Measurements from ENCODE around the gene IGFBP6.
A peak's percentile ranks its signal among the peaks of the same experiment; 100 is the strongest.

Gene IGFBP6

GRCh38 chr12:53048780-53049401 is 48.6 kb upstream of the IGFBP6 start (continued):
- TF ChIP-seq IKZF3 (tag by site-specific recombination; IDR thresholded peaks at IDR 0.05) (no peak; the same call in 1 of the 2 replicates), ZNF580 (tag by site-specific recombination; IDR thresholded peaks at IDR 0.05) (no peak), ZNF391 (tag by site-specific recombination; IDR thresholded peaks at IDR 0.05; ENCODE audit: borderline replicate concordance, low read depth) (no peak), ZNF404 (tag by site-specific recombination; IDR thresholded peaks at IDR 0.05) (no peak), ZNF561 (tag by site-specific recombination; IDR thresholded peaks at IDR 0.05; ENCODE audit: borderline replicate concordance) (no peak), ZNF146 (tag by site-specific recombination; IDR thresholded peaks at IDR 0.05) (no peak), ZNF692 (tag by site-specific recombination; IDR thresholded peaks at IDR 0.05) (no peak), ZNF274 (IDR thresholded peaks at IDR 0.05; ENCODE audit: low read length) (no peak), ZNF274 (tag by site-specific recombination; IDR thresholded peaks at IDR 0.05; ENCODE audit: borderline replicate concordance) (no peak), ZNF433 (tag by site-specific recombination; IDR thresholded peaks at IDR 0.05; ENCODE audit: low read depth) (no peak), ZNF302 (tag by site-specific recombination; IDR thresholded peaks at IDR 0.05; ENCODE audit: low read depth) (no peak), ZBTB8A (tag by site-specific recombination; IDR thresholded peaks at IDR 0.05) (peak; percentile 65), MYNN (tag by site-specific recombination; IDR thresholded peaks at IDR 0.05; ENCODE audit: borderline replicate concordance) (no peak), ZNF133 (tag by site-specific recombination; IDR thresholded peaks at IDR 0.05) (no peak), ZNF350 (tag by site-specific recombination; IDR thresholded peaks at IDR 0.05) (no peak), ZNF626 (tag by site-specific recombination; IDR thresholded peaks at IDR 0.05) (no peak), ZSCAN16 (tag by site-specific recombination; IDR thresholded peaks at IDR 0.05) (no peak), ZBTB20 (tag by site-specific recombination; IDR thresholded peaks at IDR 0.05) (no peak; the same call in 1 of the 2 replicates), ZNF645 (tag by site-specific recombination; IDR thresholded peaks at IDR 0.05) (no peak), GLI4 (tag by site-specific recombination; IDR thresholded peaks at IDR 0.05) (no peak), ZNF366 (tag by site-specific recombination; conservative IDR thresholded peaks at IDR 0.05) (peak; percentile 54; the same call in 1 of the 2 replicates), ZEB2 (tag by site-specific recombination; IDR thresholded peaks at IDR 0.05) (peak; percentile 12; the same call in 1 of the 2 replicates), ZNF362 (tag by site-specific recombination; IDR thresholded peaks at IDR 0.05) (no peak), ZNF174 (tag by site-specific recombination; IDR thresholded peaks at IDR 0.05) (no peak), SETDB1 (IDR thresholded peaks at IDR 0.05; ENCODE audit: insufficient read length, low read length) (no peak), ZNF530 (tag by site-specific recombination; IDR thresholded peaks at IDR 0.05; ENCODE audit: low read depth) (no peak), ZNF768 (tag by site-specific recombination; IDR thresholded peaks at IDR 0.05) (no peak), ZNF394 (tag by site-specific recombination; IDR thresholded peaks at IDR 0.05; ENCODE audit: borderline replicate concordance) (peak; percentile 31; the same call in 1 of the 2 replicates), REPIN1 (tag by site-specific recombination; IDR thresholded peaks at IDR 0.05; ENCODE audit: low read depth) (no peak), ZNF175 (tag by site-specific recombination; IDR thresholded peaks at IDR 0.05) (no peak), YY2 (tag by site-specific recombination; IDR thresholded peaks at IDR 0.05) (no peak), ZNF514 (tag by site-specific recombination; IDR thresholded peaks at IDR 0.05) (no peak), PATZ1 (tag by site-specific recombination; IDR thresholded peaks at IDR 0.05) (peak; percentile 10; the same call in 1 of the 2 replicates), CTCF (tag by site-specific recombination; IDR thresholded peaks at IDR 0.05) (no peak)

All from HEK293 (cell line).